ENCODE measurements around the gene LCLAT1. TPM values are rescaled to one million over a fixed set of nuclear protein-coding genes. Genes with fewer than 3 reads are reported as not detected.

LCLAT1 gene
- total RNA-seq, 1 experiment from 2014 or later, result 32.9 TPM

DNA sequence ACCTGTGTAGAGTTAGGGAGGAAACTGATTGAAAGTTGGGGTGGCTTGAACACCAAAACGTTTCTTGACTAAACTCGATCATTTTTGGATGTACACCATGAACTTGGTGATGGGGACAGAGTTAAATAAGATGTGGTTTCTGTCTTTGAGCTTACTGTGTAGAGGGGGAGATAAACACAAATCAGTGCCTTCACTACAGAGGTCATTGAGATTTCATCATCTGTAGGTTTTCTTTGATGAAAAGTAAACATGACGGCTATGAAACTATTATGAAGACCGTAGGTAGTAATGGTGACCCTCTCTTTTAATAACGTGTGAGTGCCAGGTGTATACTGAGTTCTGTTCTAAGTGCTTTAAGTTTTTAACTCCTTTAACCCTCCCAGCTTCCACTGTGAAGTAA lies 6.5 kb downstream of the LCLAT1 start:
- no peak overlapping the region for H3K27ac Mint-ChIP-seq
- H3K79me1 ChIP-seq (ENCODE audit: insufficient read depth, low read depth, low read length, poor library complexity, severe bottlenecking), result peaks cover 1% of the 10 kb centered on the region
- peaks cover 9% of the 10 kb centered on the region; the same call in 1 of the 2 replicates for H3K4me1 ChIP-seq (ENCODE audit: insufficient read depth, low read length)
- H3K79me2 ChIP-seq (ENCODE audit: insufficient read depth, low read length), result peaks cover 6% of the 10 kb centered on the region; the same call in 1 of the 2 replicates
- H2BK15ac ChIP-seq (ENCODE audit: low read depth, low read length), result no peak overlapping the region
- H3K9me3 ChIP-seq (ENCODE audit: control insufficient read depth, low read depth, low read length), result no peaks in the 10 kb centered on the region
- H3K9me3 Mint-ChIP-seq, result peaks cover 5 to 7% of the 10 kb centered on the region in 2 experiments; a peak in 4 of 5 replicates
- H2BK12ac ChIP-seq (ENCODE audit: insufficient read length, low read depth, low read length), result no peak overlapping the region
- H2BK5ac ChIP-seq (ENCODE audit: insufficient read length, low read length), result no peak overlapping the region
- H2BK20ac ChIP-seq (ENCODE audit: low read depth, low read length, poor library complexity, severe bottlenecking), result no peak overlapping the region
- H4K20me1 ChIP-seq (ENCODE audit: control insufficient read depth, insufficient read depth, insufficient read length), result no peaks in the 10 kb centered on the region
- H2BK120ac ChIP-seq (ENCODE audit: low read depth, low read length, poor library complexity, severe bottlenecking), result no peak overlapping the region
- peaks cover 43 to 49% of the 10 kb centered on the region in 2 experiments for H3K4me1 Mint-ChIP-seq
- H3K27ac ChIP-seq (ENCODE audit: insufficient read length, low read depth, low read length), result no peak overlapping the region
- H3K56ac ChIP-seq (ENCODE audit: insufficient read length, low read depth, low read length), result no peak overlapping the region
- H3K4me2 ChIP-seq (ENCODE audit: insufficient read depth, insufficient read length, low read length), result no peak overlapping the region
- H3T11ph ChIP-seq (ENCODE audit: low read length), result no peak overlapping the region
- H4K8ac ChIP-seq (replicated peaks; ENCODE audit: insufficient read length, low read depth, low read length), result no peak overlapping the region
- no peaks in the 10 kb centered on the region for H3K23me2 ChIP-seq (ENCODE audit: insufficient read length, low read depth, low read length, poor library complexity, severe bottlenecking)
- no peak overlapping the region for H4K5ac ChIP-seq (ENCODE audit: insufficient read length, low read depth, low read length)
- H2AK5ac ChIP-seq (ENCODE audit: insufficient read length, low read length), result no peak overlapping the region
- TF ChIP-seq CTCF (conservative IDR thresholded peaks at IDR 0.05), result no peak
- H3K9ac ChIP-seq (ENCODE audit: extremely low read depth, insufficient read length, low read length), result no peak overlapping the region
- H3K18ac ChIP-seq (ENCODE audit: insufficient read length, low read depth, low read length), result no peak overlapping the region
- no peak overlapping the region for H3K14ac ChIP-seq (ENCODE audit: insufficient read depth, low read length)
- H4K91ac ChIP-seq (ENCODE audit: insufficient read length, low read depth, low read length), result no peak overlapping the region
- no peak overlapping the region for H3K4me3 Mint-ChIP-seq
- no peak overlapping the region for H2AFZ ChIP-seq (ENCODE audit: low read length)
- H3K36me3 Mint-ChIP-seq (ENCODE audit: insufficient read depth in 1 of 3, low read depth in 3 of 3), result peaks cover 3 to 12% (median 6%) of the 10 kb centered on the region in 3 experiments; a peak in 6 of 7 replicates
- H3K27me3 Mint-ChIP-seq (ENCODE audit: low read depth), result no peaks in the 10 kb centered on the region
- H3K23ac ChIP-seq (ENCODE audit: insufficient read length, low read depth, low read length), result no peak overlapping the region
- no CpG with 5 or more reads among the region's 5 CpGs for WGBS (ENCODE audit: extremely low coverage, insufficient read length, low lambda C conversion rate)
- no peak overlapping the region for H3K4ac ChIP-seq (ENCODE audit: low read depth, low read length)
- no peak for DNase-seq
- no peaks in the 10 kb centered on the region for H3K27me3 ChIP-seq (ENCODE audit: insufficient read depth, low read length)

Data from H9 (cell line).